Inferior parietal cortex (tissue), 1 donor: ENCODE measurements around the gene PON3.

Experiments used
- DNase-seq: peaks from one replicate; pipeline ENCODE4 v3.0.0-alpha.2; 2016; ENCODE audit errors: extremely low spot score

Gene PON3

GRCh38 chr7:95342029-95342428, 54.1 kb downstream of the PON3 start:
- DNase-seq: no peak

GRCh38 chr7:95340491-95340890, 55.7 kb downstream of the PON3 start:
- DNase-seq: no peak

DNA sequence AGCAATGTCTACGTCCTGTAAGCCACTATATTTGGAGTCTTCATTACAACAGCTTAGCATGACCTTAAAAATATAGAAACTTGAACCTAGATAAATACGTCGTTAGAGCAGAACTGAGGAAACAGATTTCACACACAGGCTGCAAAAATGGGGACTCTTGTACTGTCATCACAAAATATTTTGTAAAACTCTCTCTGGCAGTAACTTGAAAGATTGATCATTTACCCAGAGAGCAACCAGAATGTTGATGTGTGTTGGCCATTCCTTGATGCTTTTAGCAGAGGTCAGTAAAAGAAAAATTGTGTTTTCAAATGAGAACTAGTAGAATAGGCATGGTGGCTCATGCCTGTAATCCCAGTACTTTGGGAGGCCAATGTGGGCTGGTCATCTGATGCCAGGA, 57.3 kb downstream of the PON3 start:
- no peak for DNase-seq

- no peak for DNase-seq
These were observed 61.1 kb downstream of the PON3 start for GRCh38 chr7:95335093-95335492.

GRCh38 chr7:95334447-95334846, 61.7 kb downstream of the PON3 start:
- no peak for DNase-seq

DNA sequence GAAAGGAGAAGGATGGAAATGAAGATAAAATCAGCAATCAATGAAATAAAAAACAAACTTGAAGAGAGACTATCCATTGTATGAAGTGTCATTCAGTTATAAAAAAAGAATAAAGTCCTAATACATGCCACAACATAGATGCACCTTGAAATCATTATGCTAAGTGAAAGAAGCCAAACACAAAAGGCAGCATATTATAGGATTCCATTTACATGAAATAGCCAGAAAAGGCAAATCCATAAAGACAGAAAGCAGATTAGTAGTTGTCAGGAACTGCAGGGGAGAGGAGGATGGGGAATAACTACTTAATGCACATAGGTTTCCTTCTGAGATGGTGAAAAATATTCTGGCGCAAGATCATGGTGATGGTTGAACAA, 65.2 kb downstream of the PON3 start:
- DNase-seq: no peak

DNA sequence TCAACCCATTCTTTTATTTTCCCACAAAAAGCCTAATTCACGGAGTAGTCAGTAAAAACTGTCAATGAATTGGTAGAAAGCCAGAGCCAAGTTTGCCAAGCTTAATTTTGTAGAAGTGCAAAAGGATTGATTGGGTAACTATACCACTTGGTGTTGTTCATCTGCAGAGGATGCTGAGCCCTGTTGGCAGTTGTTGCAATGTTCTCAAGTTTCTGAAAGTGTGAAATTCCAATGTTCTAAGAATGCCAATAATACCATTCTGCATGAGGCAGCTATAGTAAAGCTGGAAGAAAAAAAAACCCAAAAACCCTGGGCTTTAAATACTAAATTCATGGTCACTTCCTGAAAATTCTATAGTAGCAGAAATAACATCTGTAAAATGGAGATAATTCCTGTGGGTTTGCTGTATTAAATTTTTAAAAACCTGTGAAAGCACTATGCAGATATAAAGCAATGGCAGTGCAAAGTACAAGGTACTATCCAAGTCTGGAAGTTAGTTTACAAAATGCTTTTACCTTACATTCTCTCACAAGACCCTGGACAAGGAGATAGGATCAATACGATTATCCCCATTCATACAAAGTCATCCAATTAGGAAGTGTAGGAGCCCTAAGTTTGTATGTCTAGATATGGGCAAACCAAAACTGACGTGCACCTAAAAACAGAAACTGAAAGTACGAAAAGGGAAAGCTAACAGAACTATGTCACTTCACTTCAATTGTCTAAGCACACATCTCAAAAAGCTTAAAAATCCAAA, 65.8 kb downstream of the PON3 start:
- DNase-seq: peak; percentile 55

- no peak for DNase-seq
These were observed 68.8 kb downstream of the PON3 start for GRCh38 chr7:95327356-95327755.

DNA sequence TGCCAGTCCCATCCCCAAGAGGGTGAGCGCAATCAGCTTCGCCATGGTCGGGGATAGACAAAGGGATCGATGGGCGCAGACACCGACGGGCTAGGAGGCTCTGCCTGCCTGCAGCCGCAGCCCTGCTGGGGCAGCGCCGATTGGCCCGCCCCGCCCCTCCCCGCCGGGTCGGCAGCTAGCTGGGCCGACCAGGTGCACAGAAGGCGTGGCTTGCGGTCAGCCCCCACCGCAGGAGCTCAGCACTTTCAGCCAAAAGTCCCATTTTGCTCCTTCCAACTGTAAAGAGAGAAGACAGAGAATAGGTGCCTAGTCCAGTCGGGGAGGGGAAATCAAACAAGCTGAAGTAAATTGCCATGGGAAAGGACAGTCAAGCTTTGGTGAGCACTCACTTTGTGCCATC, 71.7 kb downstream of the PON3 start, which contains the start of gene PON1:
TSS of gene PON1 (minus strand) at position 102 of the 400 bp plus-strand sequence. CDS start at position 45, 57 bp downstream.
- DNase-seq: no peak

DNA sequence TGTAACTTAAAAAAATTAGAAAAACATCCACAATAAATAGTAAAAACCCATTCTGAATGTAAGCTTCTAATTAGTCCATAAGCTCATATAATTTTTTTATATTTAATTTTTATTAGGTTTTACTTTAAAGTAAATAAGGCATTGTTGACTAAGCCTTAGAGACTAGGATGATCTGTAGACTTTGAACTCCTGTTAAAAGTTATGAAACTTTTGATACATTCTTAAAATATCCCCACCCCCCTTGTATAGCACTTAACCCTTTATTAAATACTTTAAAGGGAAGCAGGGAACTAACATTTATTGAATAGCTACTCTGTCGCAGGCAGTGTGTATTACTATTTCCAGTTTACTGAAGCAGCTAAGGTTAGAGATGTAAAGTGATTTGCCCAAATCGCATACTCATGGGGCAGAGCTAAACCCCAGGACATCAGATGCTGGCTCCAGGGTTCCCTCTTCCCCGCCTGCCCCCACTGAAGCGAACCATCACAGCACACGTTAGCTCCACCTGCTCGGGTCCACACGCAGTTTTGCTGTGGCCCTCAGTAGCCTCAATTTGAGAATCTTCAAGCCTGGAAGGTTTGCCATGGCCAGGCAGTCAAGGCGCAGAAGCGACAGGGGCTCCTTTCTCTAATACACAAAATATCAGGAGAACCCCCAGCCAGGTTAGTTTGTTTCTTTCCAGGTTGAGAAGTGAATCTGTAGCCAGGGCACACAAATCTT, 72.6 kb downstream of the PON3 start:
- no peak for DNase-seq

GRCh38 chr7:95322854-95323253, 73.3 kb downstream of the PON3 start:
- DNase-seq: no peak

DNA sequence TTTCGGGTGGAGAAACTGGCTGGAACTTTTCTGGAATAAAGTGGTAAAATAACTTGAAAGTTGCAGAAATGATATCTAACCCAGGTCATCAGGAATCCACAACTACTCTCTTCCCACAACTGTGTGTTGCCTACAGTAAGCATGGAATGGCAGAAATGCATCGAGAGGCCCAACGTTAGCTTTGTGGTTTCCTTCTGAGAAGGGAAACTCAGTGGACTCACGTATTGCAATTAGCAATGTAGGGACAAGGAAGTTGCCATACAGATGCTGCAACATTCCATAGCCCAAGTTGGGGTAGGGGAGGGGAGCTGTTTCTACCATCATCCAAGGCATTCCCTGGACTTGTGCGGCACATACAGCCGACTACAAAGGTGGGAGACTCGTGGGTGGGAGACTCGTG, 73.8 kb downstream of the PON3 start:
- no peak for DNase-seq

GRCh38 chr7:95321720-95322119, 74.5 kb downstream of the PON3 start:
- DNase-seq: no peak

DNA sequence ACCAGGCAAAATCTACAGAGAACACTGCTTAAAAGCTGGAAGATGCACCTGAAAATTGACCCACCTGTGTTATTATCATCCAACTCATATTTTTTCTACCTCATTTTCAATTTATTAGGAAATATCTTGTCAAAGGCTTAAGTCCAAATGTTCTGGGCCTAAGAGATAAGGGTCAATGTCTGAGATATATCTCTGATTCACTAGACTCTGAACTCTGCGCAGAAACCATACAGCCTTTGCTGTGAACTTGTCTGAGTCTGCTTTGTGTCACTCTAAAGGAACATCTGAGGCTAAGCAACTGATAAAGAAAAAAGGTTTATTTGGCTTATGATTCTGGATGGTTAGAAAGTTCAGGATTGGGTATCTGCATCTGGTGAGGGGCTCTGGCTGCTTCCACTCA, 75.5 kb downstream of the PON3 start:
- no peak for DNase-seq

DNA sequence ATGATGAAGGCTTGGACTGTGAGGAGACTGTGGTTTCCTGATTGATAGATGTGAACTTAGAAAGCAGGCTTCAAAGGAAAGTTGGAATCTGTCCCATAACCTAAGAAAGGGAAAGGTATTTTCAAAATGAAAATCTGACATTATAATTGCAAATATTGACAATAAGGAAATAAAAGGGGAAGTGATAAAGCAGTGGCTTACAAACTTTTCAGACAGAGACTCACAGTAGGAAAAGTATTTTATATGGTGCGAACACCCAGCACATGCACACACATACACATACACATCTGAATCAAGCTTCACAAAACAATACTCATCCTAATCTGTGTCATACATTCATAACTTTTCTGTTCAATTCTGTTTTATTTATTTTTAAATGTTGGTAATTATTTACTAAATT, 76.6 kb downstream of the PON3 start:
- DNase-seq: no peak

DNA sequence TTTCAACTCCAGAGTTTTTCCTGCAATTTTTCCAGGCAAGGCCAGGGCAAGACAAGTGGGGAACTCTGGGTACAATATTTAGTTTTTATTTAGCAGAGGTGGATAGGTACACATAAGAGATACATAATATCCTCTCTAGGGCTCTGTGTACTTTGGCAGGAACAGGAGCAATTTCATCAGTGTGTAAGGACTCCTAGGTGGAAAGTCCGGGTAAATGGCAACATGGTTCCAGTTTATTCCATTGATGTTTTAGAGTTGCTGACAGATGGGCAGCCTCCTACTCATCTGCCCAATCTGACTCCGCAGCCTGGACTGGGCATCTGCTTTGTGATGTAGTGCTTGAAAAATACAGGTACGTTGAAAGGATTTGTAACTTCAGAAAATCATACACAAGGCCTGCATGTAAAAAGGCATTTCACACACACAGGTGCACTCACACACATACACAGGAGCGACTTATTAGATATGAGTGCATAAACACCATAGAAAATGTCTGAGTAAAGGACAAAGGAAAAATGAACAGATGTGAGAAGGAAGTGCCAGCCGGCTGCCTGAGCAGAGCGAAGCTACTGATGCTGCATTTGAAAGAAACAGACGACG, 77.6 kb downstream of the PON3 start:
- no peak for DNase-seq

GRCh38 chr7:95317966-95318365, 78.2 kb downstream of the PON3 start:
- no peak for DNase-seq

DNA sequence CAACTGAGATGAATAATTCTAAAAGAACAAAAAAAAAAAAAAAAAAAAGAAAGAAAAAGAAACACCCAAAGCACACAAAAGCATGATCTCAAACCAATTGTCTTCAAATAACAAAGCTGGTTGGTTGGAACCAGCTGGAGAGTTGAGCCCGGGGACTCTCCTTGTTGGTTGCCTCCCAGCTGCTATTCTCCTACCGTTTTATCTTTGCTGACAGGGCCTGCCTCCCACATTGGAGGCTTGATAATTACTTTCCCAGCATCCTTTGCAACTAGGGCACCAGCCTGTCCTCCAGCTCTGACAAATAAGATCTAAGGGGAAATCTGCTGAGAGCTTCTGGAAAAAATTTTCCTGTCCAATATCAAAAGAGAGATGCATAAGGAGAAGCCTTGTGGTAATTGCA, 78.6 kb downstream of the PON3 start:
- DNase-seq: no peak

DNA sequence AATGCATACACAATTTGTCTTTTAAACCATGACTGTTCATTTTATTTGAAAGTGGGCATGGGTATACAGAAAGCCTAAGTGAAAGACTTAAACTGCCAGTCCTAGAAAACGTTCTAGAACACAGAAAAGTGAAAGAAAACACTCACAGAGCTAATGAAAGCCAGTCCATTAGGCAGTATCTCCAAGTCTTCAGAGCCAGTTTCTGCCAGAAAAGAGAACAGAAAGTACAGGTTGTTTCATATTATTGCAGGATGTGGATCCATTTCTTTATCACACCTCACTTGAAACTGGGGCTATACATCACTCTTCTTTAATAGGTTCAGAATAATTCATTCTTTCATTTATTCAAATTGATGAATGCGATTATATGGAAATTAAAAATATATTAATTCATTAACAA, 79.6 kb downstream of the PON3 start:
- DNase-seq: no peak

DNA sequence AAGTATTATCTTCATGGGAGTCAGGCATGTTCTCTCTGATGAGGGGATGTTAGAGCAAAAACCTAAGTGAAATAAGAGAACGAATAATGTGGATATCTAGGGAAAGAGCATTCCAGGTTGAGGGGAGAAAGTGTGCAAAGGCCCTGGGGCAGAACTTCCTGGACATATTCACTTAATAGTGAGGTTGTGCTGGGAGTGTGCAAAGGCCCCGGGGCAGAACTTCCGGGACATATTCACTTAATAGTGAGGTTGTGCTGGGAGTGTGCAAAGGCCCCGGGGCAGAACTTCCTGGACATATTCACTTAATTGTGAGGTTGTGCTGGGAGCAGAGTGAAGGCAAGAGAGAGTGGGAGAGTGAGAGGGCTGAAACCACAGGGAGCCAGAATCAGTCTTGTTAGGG, 83.6 kb downstream of the PON3 start:
- no peak for DNase-seq

DNA sequence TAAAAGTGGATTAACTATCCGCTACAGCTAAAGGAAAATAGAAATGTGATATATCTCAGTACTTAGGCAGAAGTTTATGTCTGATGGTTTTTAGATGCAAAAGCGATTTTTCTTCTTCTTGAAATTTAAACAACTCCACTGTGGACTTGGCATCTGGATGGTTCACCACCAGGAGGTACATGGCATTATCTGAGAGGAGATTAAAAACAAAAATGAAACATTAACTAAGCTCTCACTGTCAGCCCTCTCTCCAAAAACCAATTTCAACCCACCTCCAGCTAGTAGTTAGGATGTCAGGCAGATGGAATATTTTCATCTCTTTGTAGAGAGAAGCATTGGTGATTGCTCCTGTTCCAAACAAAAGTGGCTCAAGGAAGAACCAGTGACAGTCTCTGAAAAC, 84.8 kb downstream of the PON3 start:
- no peak for DNase-seq

DNA sequence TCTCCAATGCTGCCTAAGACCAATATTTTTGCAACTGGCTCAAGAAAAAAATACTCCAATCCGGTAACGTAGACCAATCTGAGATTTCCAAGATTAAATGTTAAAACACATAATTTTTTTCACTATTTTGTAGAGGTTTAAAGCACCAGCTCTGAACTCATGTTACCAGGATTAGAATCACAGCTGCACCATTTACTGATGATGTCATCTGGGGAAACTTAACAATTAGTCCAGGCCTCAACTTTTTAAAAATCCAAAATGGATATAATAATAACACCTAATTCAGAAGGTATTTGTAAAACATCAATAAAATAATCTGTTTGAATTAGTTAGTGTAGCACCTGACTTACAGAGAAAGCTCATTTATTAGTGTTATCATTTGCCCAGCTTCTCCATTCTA, 86.2 kb downstream of the PON3 start:
- DNase-seq: no peak
